ENCODE data around the gene NCSTN. TPM values are rescaled to one million over a fixed set of nuclear protein-coding genes. Genes with fewer than 3 reads are reported as not detected.

NCSTN gene
- total RNA-seq, 2 experiments from 2014 or later = 44.8 to 55.5 TPM

DNA sequence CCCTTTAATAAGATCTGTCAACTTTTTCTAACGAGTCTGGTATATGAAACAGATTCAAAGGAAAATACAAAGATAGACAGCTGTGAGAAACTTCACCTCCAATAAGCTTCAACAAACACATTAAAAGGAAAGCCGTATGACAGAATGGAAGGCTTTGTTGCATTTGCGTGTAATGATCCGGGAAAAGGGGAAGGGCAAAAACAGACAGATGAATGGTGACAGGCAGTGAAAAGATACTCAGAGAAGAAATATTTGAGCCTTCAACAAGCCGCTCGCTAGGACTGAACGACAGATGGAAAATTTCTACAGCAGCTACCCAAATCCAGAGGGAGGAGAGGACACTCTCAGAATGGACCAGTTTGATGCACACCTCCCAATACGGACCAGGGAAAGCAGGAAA, 15.0 kb upstream of the NCSTN start:
- H3K9me3 ChIP-seq (ENCODE audit: low read length) = no peaks in the 10 kb centered on the region
- no peak overlapping the region for H3K4me3 ChIP-seq (ENCODE audit: low read depth, low read length, poor library complexity, severe bottlenecking)
- ChIA-PET CTCF (ENCODE audit: unreplicated experiment) (interaction anchor here (1.1 kb wide), 1 partner anchor 36 kb away, joined by 4 read pairs; no protein-coding TSS in a partner anchor), POLR2A (interaction anchor here (0.6 to 2.3 kb wide), 5 partner anchors 15 to 206 kb away, joined by 3 to 6 read pairs (median 3); partner anchors contain the start of genes COPA and NCSTN)
- no peak overlapping the region for H2AFZ ChIP-seq (ENCODE audit: low read length)
- H3K27ac ChIP-seq (ENCODE audit: low read depth, low read length, poor library complexity, severe bottlenecking) = no peak overlapping the region
- no peaks in the 10 kb centered on the region for H4K20me1 ChIP-seq (ENCODE audit: insufficient read depth, low read length)
- H3K36me3 ChIP-seq (ENCODE audit: insufficient read depth, low read length) = peaks cover 99% of the 10 kb centered on the region
- no peak for DNase-seq (ENCODE audit: low spot score)
- H3K4me1 ChIP-seq (ENCODE audit: insufficient read depth, low read length, poor library complexity, severe bottlenecking) = no peaks in the 10 kb centered on the region
- no peak overlapping the region for H3K4me2 ChIP-seq (ENCODE audit: low read length)
- intact Hi-C loops (cut with micrococcal nuclease; ENCODE audit: unreplicated experiment) = no loop called here
- TF ChIP-seq CTCF (conservative IDR thresholded peaks at IDR 0.05; ENCODE audit: low read length) = no peak
- TF ChIP-seq EZH2phosphoT487 (IDR thresholded peaks at IDR 0.05; ENCODE audit: borderline replicate concordance, low read depth, low read length) = no peak
- no TSS peak for BruUV-seq (replicated peaks)
- H3K79me2 ChIP-seq (ENCODE audit: insufficient read depth, low read depth, low read length) = no peaks in the 10 kb centered on the region
- H3K9me2 ChIP-seq (ENCODE audit: insufficient read depth, low read length) = no peaks in the 10 kb centered on the region

DNA sequence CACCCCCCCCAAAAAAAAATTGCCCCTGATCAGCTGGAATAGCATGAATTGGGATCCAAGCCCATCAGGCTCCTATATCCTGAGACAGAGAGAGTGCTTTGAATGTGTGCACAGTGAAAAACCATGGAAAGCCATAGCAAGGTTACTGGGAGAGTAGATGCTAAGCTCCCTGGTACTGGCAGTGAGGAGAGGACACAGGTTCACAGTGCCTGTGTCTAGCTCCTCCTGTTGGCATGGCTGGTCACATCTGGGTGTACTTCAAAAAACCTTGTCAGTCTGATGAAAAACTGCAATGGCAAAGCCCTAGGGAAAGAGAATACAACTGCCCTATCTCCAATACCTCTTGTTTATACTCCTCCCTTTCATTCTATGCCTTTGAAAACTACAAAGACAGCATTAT, 13.1 kb upstream of the NCSTN start:
- H4K20me1 ChIP-seq (ENCODE audit: insufficient read depth, low read length) = no peaks in the 10 kb centered on the region
- POLR2A ChIA-PET = interaction anchor here (1.0 kb wide), 1 partner anchor 26 kb away, joined by 3 read pairs; no protein-coding TSS in a partner anchor

More for the DNA sequence above, 13.1 kb upstream of the NCSTN start:
- no peaks in the 10 kb centered on the region for H3K9me3 ChIP-seq (ENCODE audit: low read length)
- H2AFZ ChIP-seq (ENCODE audit: low read length) = no peak overlapping the region
- H3K79me2 ChIP-seq (ENCODE audit: insufficient read depth, low read depth, low read length) = no peaks in the 10 kb centered on the region
- CTCF ChIA-PET (ENCODE audit: unreplicated experiment) = interaction anchor here (0.6 to 1.1 kb wide), 2 partner anchors 11 to 36 kb away, joined by 3 to 9 read pairs; no protein-coding TSS in a partner anchor
- H3K4me2 ChIP-seq (ENCODE audit: low read length) = no peak overlapping the region
- BruUV-seq (replicated peaks) = no TSS peak
- intact Hi-C loops (cut with micrococcal nuclease; ENCODE audit: unreplicated experiment) = no loop called here
- TF ChIP-seq CTCF (conservative IDR thresholded peaks at IDR 0.05; ENCODE audit: low read length) (no peak), EZH2phosphoT487 (IDR thresholded peaks at IDR 0.05; ENCODE audit: borderline replicate concordance, low read depth, low read length) (no peak)
- H3K27ac ChIP-seq (ENCODE audit: low read depth, low read length, poor library complexity, severe bottlenecking) = no peak overlapping the region
- no peaks in the 10 kb centered on the region for H3K4me1 ChIP-seq (ENCODE audit: insufficient read depth, low read length, poor library complexity, severe bottlenecking)
- DNase-seq (ENCODE audit: low spot score) = no peak
- H3K9me2 ChIP-seq (ENCODE audit: insufficient read depth, low read length) = no peaks in the 10 kb centered on the region
- no peak overlapping the region for H3K4me3 ChIP-seq (ENCODE audit: low read depth, low read length, poor library complexity, severe bottlenecking)
- H3K36me3 ChIP-seq (ENCODE audit: insufficient read depth, low read length) = peaks cover 99% of the 10 kb centered on the region
